ENCODE results near the gene MARCKSL1.

The MARCKSL1 gene

DNA sequence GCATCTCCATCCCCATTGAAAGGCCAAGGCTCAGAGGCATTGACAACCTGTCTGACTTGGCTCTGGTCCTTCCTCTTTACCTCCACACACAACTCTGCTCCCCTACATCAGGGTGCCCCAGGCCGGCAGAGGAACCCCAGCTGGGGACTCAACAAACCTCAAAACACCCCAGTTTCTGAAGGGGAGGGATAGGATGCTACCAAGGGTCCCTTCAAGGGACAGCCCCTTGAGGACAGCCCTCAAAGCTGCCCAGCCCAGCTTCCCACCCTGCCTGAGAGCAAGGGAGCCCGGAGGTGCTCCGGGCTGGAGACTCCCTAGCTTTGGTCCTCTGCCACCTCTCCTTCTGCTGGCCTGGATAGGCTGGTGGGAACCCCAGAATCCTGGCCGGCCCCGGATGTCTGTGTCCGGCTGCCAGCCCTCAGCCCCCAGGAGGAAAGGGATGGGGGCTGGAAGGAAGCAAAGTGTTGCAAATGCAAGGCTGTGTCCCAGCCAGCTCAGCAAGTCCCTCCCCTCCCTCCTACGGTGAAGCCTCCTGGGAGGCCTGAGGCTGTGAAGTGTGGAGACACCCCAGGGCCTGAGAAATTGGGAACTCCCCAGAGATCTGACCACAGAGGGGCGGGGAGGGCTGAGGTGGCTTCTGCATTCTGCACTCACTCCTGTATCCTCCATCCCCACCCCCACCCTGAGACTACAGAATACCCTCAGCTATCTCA lies 1.1 kb upstream of the MARCKSL1 start:
- no peak for TF ChIP-seq L3MBTL2 (conservative IDR thresholded peaks at IDR 0.05)
- no peak for TF ChIP-seq ARNT (IDR thresholded peaks at IDR 0.05)
- ChIA-PET POLR2A (interaction anchor here (0.7 to 2.2 kb wide), 4 partner anchors 12 to 89 kb away, joined by 3 to 33 read pairs (median 5); no protein-coding TSS in a partner anchor), CTCF (no interaction called here)
- no peak for DNase-seq (ENCODE audit: extremely low spot score)

DNA sequence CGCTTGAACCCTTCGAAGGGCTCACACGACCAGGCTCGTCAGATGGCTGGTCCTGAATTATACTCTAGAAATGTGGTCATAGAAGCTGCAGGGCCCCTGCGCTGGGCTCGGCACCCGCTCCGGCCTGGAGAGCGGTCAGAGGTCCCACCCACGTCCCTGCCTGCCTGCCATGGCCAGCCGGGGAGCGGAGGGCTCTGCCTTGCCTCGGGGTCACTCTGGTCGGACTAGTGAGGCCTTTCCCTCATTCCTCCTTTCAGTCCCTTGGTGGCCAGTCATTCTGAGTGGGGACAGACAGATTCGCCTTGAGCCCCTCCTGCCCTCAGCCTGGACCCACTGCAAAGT lies 529 bp upstream of the MARCKSL1 start:
- ChIA-PET POLR2A (interaction anchor here (0.6 to 2.2 kb wide), 11 partner anchors 8 to 88 kb away, joined by 3 to 33 read pairs (median 6); partner anchors contain the start of genes BSDC1 and HDAC1), CTCF (interaction anchor here (0.9 kb wide), 1 partner anchor 16 kb away, joined by 3 read pairs; no protein-coding TSS in a partner anchor)
- no peak for DNase-seq (ENCODE audit: extremely low spot score)
- TF ChIP-seq CTBP1 (IDR thresholded peaks at IDR 0.05; ENCODE audit: borderline replicate concordance): no peak

DNA sequence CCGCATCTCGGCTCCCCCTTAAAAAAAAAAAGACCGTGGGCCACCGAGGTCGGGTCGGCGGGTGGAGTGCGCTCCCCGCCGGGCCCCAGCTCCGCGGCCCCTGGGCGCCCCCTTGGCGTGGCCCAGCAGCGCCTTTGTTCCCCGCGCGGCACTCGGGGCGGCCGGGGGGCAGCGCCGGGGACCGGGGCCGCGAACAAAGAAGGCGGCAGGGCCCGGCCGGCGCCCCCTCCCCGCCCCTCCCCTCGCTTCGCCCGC lies 571 bp downstream of the MARCKSL1 start:
- DNase-seq (ENCODE audit: extremely low spot score): no peak
- TF ChIP-seq TARDBP (IDR thresholded peaks at IDR 0.05) (no peak), FOXA1 (IDR thresholded peaks at IDR 0.05) (no peak), FOXM1 (IDR thresholded peaks at IDR 0.05; ENCODE audit: borderline replicate concordance) (no peak), NFRKB (IDR thresholded peaks at IDR 0.05) (no peak), SUZ12 (IDR thresholded peaks at IDR 0.05) (no peak), HDGF (IDR thresholded peaks at IDR 0.05; ENCODE audit: borderline replicate concordance) (no peak), BHLHE40 (IDR thresholded peaks at IDR 0.05; ENCODE audit: borderline replicate concordance) (no peak), ELF4 (IDR thresholded peaks at IDR 0.05) (no peak), SP1 (IDR thresholded peaks at IDR 0.05) (no peak), L3MBTL2 (conservative IDR thresholded peaks at IDR 0.05) (no peak)
- TF ChIP-seq, protein P1, sequence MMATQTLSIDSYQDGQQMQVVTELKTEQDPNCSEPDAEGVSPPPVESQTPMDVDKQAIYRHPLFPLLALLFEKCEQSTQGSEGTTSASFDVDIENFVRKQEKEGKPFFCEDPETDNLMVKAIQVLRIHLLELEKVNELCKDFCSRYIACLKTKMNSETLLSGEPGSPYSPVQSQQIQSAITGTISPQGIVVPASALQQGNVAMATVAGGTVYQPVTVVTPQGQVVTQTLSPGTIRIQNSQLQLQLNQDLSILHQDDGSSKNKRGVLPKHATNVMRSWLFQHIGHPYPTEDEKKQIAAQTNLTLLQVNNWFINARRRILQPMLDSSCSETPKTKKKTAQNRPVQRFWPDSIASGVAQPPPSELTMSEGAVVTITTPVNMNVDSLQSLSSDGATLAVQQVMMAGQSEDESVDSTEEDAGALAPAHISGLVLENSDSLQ (IDR thresholded peaks at IDR 0.05): no peak
- CTCF ChIA-PET: interaction anchor here (0.6 to 0.9 kb wide), 2 partner anchors 17 to 89 kb away, joined by 3 read pairs; no protein-coding TSS in a partner anchor
- POLR2A ChIA-PET: interaction anchor here (1.1 to 2.2 kb wide), 8 partner anchors 10 to 87 kb away, joined by 3 to 33 read pairs (median 8); partner anchors contain the start of genes BSDC1 and HDAC1

DNA sequence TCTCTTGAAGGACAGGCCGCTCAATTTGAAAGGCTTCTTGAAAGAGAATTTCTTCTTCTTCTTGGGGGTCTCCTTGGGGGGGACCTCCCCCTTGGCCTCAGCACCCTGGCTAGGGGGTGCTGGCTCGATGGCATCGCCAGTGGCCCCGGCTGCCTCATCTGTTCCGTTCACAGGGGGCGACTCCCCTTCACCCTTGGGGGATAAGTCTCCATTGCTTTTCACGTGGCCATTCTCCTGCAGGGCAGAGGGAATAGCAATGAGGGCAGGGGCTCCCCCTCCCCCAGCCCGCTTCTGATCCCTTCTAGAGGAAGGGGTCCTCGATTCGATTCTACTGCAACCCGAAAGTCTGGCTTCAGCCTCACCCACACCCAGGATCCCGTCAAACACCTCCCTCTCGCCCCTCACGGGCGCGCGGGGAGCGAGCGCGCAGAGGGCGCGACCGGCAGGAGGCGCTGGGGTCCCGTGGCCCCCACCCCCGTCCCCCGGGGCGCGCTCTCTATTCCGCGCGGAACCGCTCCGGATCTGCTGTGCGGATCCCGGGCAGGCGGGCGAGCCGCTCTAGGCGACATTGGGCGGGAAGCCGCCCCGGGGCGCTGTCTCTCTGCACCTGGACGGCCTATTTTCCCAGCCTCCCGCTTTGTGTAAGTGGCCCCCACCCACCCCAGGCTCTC lies 1.0 kb downstream of the MARCKSL1 start:
- CTCF ChIA-PET: interaction anchor here (0.6 kb wide), 1 partner anchor 89 kb away, joined by 3 read pairs; no protein-coding TSS in a partner anchor
- POLR2A ChIA-PET: interaction anchor here (1.0 to 2.2 kb wide), 6 partner anchors 10 to 60 kb away, joined by 4 to 33 read pairs (median 10); partner anchors contain the start of genes BSDC1 and HDAC1
- peak; percentile 80 for DNase-seq (ENCODE audit: extremely low spot score)
- TF ChIP-seq TARDBP (IDR thresholded peaks at IDR 0.05): no peak
- TF ChIP-seq ARNT (IDR thresholded peaks at IDR 0.05): no peak
- TF ChIP-seq, protein P1 (IDR thresholded peaks at IDR 0.05): no peak
- no peak for TF ChIP-seq FOXA1 (IDR thresholded peaks at IDR 0.05)
- TF ChIP-seq ZNF384 (IDR thresholded peaks at IDR 0.05): no peak
- TF ChIP-seq FOXM1 (IDR thresholded peaks at IDR 0.05; ENCODE audit: borderline replicate concordance): peak; percentile 61; the same call in 1 of the 2 replicates
- no peak for TF ChIP-seq FOXK2 (IDR thresholded peaks at IDR 0.05)
- no peak for TF ChIP-seq NFRKB (IDR thresholded peaks at IDR 0.05)
- TF ChIP-seq CTBP1 (IDR thresholded peaks at IDR 0.05; ENCODE audit: borderline replicate concordance): no peak
- TF ChIP-seq BHLHE40 (IDR thresholded peaks at IDR 0.05; ENCODE audit: borderline replicate concordance): no peak
- TF ChIP-seq SUZ12 (IDR thresholded peaks at IDR 0.05): no peak
- no peak for TF ChIP-seq SP1 (IDR thresholded peaks at IDR 0.05)
- no peak for TF ChIP-seq ELF4 (IDR thresholded peaks at IDR 0.05)
- TF ChIP-seq LEF1 (IDR thresholded peaks at IDR 0.05; ENCODE audit: borderline replicate concordance): 0 out of 2 replicates have a peak, but pooled peaks have one; percentile 36

DNA sequence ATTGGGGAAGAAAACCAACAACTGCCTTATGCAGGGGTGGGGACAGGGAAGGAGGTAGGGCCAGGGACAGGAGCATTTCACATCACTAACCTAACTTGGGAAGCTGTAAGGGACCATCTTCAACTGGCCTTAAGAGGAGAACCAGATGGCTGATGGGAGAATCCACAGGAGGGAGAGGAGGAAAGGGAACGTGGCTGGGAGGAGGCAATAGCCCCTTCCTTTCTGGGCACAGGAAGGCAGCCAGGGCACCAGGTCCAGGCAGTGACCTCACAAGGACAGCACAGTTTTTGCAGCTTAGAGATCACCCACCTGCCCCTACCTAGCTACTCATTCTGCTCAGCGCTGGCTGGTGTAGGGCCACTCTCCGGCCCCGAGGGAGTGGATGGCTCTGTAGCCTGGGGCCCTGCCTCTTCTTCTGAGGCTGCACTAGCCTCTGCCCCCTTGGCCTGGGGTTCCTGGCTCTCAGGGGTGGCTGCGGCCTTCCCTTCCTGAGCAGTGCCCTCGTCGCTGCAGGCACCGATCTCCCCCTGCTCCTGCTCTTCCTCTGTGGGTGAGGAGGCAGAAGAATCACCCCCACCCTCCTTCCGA lies 1.7 kb downstream of the MARCKSL1 start:
- TF ChIP-seq SP1 (IDR thresholded peaks at IDR 0.05): no peak
- no peak for TF ChIP-seq TARDBP (IDR thresholded peaks at IDR 0.05)
- no peak for TF ChIP-seq HDGF (IDR thresholded peaks at IDR 0.05; ENCODE audit: borderline replicate concordance)
- TF ChIP-seq FOXK2 (IDR thresholded peaks at IDR 0.05): no peak
- DNase-seq (ENCODE audit: extremely low spot score): no peak
- ChIA-PET POLR2A (interaction anchor here (1.0 kb wide), 1 partner anchor 17 kb away, joined by 4 read pairs; no protein-coding TSS in a partner anchor), CTCF (no interaction called here)

DNA sequence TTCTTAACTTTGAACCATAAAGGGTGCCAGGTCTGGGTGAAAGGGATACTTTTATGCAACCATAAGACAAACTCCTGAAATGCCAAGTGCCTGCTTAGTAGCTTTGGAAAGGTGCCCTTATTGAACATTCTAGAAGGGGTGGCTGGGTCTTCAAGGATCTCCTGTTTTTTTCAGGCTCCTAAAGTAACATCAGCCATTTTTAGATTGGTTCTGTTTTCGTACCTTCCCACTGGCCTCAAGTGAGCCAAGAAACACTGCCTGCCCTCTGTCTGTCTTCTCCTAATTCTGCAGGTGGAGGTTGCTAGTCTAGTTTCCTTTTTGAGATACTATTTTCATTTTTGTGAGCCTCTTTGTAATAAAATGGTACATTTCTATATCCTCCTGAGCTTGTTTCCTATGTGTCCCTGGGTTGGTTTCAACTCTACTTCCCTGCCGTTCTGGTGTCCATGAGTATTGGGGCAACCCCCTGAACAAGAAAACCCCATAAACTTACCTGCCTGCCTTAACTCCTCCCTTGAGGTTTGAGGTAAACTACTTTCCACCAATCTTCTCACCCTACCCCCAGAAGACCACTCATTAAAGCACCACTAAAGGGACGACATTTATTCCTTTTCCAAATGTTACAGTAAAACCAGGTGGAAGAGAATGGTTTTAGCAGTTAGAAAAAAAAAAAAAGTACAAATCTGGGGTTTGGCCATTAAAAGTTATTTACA lies 2.6 kb downstream of the MARCKSL1 start:
- no peak for DNase-seq (ENCODE audit: extremely low spot score)
- CTCF ChIA-PET: interaction anchor here (0.6 kb wide), 1 partner anchor 9 kb away, joined by 4 read pairs; no protein-coding TSS in a partner anchor
- TF ChIP-seq SUZ12 (IDR thresholded peaks at IDR 0.05) (no peak), HDGF (IDR thresholded peaks at IDR 0.05; ENCODE audit: borderline replicate concordance) (no peak), FOXA1 (IDR thresholded peaks at IDR 0.05) (no peak), BHLHE40 (IDR thresholded peaks at IDR 0.05; ENCODE audit: borderline replicate concordance) (no peak), FOXK2 (IDR thresholded peaks at IDR 0.05) (no peak), ELF4 (IDR thresholded peaks at IDR 0.05) (no peak), L3MBTL2 (conservative IDR thresholded peaks at IDR 0.05) (no peak), NFRKB (IDR thresholded peaks at IDR 0.05) (no peak), LEF1 (IDR thresholded peaks at IDR 0.05; ENCODE audit: borderline replicate concordance) (no peak), ZNF384 (IDR thresholded peaks at IDR 0.05) (no peak), SP1 (IDR thresholded peaks at IDR 0.05) (no peak)
- TF ChIP-seq, protein P1 (IDR thresholded peaks at IDR 0.05): no peak
- POLR2A ChIA-PET: interaction anchor here (0.9 to 1.0 kb wide), 3 partner anchors 11 to 61 kb away, joined by 3 to 4 read pairs (median 3); partner anchors contain the start of gene BSDC1

All from HEK293T (cell line).